UCSD-AML1 (cell line): ENCODE data around the gene AKT1.

ENCODE experiments used
- DNase-seq: peaks from one replicate; lab custom pipeline; 2025; ENCODE audit not compliant: unreplicated experiment; lab: John Stamatoyannopoulos, UW

AKT1 gene

DNA sequence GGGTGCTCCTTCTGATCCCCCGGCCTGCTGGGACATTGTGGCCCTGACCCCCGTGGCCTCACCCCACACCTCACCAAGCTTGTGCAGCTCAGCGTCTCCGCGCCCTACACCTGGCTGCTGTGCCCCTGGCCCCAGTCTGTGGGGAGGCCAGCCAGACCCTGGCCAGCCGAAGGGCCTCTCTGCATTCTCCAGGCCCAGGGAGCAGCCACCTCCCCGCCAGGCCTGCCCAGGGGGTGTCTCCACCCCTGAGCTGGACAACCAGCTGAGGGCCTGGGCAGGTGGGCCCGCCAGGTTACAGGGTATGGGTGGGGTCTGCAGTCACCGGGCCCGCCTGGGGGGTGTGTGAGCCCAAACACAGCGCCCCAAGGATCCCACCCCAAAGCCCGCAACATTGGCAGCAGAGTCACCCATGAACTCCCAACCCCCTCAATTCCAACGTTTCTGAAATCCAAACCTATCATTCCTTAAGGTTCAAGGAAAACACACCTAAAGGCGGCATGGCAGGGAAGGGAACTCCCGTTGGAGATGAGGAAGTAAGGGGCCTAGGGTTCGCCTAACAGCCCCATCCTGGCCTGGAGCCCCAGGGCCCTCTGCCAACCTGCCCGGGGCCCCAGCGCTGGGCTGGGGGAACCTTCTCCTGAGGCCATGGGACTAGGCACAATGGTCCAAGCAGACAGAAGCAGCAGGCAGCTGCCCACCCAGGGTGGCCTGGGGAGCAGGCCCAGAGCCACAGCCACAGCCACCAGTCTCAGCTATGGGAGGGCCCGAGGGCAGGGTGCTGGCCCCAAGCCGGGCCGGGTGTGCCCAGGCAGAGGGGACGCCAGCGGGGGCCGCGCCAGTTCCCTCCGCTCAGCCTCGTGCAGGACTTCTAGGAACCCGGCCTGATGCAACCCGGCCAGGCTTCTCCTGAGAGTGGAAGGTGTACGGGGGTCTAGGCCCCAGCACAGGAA, 8.5 kb downstream of the AKT1 start:
- no peak for DNase-seq

DNA sequence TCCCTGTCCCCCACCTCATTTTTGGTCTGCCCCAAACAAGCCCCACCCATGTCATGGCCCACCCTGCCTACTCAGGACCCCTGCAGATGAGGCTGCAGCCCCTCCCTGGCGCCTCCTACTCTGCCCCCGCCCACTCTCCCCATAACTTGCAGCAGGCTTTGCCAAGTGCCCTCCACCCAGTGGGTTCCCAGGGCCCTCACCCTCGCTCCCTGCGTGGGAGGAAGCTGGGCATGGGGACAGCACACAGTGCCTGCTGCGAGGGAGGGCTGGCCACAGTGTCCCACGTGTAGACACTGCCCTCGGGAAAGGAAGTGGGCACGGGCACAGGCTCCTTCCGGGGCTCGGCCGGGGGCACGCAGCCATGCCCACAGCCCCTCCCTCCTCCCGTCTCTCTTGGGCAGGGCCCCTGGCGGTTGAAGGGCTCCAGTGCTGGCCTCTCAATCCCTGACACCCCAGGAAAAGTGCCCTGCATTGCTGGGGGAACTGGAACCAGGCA, 9.4 kb downstream of the AKT1 start:
- peak; percentile 33 for DNase-seq

DNA sequence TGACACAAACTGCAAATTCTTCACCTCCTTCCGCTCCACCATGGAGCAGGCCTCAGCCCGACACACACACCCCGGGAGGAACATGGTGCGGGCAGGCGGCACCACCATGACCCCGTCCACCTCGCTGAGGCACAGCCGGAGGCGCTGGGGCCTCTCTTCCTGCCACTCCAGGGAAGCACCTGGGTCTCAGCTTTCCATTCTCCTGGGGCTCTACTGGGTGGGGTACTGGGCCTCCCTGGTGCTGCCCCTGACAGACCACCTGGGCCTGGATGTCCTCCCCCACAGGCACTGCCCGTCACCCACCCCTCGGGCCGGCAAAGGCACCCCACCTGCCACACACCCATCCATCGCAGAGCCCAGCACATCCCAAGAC, 9.9 kb downstream of the AKT1 start:
- DNase-seq, result no peak

DNA sequence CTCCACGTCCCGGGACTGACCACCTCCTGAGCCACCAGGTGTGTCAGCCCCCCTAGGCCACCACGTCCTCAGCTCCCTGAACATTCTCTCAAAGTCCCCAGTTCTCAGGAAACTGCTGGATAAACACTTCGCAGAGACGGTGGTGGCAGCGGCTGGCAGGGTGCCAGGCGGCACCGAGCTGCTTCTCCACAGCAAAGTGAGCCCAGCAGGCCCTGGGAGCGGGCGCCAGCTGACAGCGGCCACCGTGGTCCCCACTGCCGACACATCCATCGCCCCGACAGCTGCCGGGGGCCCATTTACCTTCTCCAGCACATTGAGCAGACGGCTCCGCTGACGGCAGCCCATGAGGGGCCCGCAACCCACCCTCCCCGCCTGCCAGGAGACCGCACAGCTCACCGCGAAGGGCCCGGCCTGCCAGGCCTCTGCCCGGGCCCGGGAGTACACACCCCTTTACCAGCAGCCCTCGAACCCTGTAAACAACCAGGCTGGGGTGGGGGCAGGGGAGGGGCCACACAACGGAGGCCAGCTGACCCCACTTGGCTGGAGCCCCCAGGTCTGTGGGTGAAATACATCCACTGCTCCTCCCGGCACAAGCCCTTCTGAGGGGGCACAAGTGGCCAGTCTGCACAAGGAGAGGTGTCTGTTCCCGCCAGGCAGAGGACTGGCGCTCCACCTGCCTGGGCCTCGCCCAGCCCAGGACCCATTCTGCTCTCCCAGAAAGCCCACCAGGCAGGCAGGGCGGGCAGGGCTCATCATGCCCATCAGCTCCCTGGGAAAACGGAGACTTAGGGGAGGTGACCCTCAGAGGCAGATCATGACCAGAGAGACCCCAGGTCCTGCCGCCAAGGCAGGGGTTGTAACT, 10.5 kb downstream of the AKT1 start:
- DNase-seq, result no peak

DNA sequence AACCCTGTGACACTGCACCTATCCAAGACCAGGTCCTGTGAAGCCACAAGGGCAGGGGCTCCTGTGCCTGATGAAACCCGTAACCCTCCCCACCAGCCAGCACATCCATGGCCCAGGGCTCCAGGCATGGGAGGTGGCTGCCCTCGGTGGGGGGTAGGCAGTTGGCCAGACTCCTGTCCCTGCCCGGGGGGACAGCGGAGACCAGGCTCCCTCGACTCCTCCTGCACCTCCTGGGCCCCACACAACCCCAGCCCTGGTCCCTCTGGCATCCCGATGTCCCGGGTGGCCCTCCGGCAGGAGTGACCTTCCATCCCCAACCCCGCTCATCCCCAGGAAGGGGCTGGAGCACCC, 11.4 kb downstream of the AKT1 start:
- DNase-seq, result no peak

DNA sequence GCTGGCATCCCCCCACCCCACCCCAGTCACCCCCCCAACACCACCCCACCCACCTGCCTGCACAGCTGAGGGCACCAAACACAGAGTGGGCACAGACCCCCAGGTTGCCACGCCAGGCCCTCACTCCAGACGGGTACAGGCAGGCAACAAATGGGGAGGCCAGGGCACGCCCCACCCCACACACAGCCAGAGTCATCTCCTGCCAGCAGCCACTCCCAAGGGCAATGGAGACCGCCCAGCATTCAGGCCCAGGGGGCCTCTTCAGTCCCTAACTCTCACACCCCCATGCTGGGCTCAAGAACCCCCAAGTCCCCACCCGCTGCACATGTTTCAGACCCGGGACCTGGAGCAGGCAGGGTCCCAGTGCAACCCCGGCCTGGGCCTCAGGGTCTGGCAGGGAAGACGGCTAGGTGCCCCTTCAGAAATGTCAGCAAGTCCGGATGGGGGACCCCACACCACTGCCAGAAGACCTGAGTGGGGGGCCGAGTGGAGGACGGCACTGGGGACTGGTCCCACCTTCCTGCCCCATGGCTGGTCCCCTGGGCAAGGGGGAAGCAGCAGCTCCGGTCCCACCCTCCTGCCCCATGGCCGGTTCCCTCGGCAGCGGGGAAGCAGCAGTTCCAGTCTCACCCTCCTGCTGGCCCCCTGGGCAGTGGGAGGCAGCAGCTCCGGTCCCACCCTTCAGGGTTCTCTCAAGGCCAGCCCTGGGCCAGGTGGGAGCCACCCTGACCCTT, 11.9 kb downstream of the AKT1 start:
- no peak for DNase-seq

DNA sequence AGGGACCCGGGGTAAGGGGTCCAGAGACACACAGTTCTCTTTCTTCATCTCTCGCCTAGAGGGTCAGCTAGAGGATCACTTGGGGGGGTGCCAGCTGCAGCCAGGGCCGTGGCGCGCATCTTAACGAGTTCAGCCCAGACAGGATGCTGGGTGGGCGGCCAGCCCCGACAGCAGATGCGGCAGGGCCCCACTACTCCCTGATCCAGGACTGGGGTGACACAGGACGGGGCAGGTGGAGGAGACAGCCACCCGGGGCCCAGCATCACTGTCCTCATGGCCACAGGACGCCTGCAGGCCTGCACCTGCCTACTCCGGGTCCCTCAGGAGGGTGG, 12.8 kb downstream of the AKT1 start:
- no peak for DNase-seq

DNA sequence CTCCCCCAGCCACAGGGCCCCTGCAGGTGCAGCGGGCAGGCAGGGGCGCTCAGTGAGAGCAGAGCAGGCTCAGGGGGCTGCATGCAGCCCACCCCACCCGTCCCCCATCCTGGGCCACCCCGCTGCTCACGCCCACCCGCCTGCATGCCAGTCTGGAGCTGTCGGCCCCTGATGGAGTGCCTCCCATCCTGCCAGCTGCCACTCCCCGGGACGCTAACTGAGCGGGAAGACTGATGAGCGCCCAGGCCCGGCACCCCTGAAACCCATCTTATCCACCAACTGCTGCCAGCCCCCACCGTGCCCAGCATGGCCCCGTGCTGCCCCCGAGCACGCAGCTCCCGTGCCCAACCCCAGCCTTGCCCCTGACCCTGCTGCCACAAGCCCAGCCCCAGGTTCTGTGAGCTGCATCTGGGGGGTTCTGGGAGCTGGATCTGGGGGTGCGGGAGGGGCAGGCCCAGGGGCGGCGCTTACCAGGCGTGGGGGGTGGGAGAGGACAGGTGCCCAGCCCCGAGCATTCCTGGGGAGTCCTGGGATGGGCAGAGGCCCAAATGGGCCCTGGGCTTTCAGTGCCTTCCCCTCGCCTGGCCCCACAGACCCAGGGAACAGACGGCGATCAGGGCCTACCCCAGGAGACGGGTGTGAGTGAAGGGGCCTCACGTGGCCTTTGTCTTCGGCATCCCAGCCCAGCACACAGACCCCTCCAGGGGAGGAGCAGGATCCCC, 13.3 kb downstream of the AKT1 start:
- DNase-seq, result no peak

DNA sequence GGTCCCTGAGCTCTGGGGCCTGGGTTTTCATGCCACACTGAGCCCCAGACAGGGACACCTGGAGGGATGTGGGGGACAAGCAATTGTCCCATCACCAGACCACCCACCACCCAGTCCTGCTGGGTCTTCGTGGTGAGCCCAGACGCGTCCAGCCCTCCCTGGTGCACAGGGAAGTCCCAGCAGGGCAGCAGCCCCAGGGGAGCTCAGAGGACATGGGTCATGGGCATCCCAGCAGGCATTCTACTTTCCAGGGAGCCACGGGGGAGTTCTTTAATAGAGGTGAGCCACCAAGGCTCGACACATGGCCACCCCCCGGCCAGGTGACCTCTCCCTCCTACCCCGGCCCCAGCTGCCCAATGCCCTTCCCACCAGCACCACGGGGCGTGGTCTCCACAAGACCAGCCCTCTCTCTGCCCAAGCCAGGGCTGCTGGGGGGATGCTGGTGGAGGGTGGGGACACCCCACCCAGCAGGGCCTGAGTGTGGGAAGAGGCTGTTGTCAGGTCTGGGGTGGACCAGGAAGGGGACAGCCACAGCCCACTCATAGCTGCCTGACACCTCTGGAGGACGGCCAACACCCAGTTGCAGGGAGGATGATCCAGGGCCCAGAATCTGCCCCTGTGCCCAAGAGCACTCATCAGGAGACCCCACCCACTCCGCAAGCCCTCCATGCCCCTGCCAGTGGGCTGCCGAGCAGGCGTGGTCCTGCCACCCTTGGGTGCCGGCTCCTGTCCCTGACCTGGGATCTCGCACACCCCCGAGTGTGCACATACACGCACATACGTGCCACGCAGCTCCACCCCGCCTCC, 14.1 kb downstream of the AKT1 start:
- DNase-seq, result no peak

DNA sequence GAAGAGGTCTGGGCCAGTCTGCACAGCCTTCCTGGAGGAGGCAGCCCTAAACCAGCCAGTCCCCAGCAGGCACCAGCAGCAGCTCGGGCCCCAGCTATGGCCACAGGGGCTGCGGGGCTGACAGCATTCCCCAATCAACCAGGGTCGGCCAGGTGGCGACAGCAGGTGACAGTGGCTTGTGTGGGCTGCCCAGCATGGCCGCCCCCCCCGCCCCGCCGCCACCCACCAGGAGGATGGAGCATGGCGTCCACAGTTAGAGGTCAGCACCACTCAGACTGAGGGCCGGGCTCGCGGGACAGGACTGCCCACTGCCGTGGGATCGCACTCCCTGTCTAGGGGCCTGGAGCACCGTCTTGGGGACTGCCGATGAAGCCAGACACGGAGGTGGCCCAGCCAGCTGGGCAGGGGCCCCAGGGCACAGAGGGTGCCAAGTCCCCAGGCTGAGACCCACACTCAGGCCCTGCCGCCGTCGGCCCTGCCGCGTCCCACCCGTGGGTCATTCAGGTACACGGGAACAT, 15.0 kb downstream of the AKT1 start:
- DNase-seq, result no peak

DNA sequence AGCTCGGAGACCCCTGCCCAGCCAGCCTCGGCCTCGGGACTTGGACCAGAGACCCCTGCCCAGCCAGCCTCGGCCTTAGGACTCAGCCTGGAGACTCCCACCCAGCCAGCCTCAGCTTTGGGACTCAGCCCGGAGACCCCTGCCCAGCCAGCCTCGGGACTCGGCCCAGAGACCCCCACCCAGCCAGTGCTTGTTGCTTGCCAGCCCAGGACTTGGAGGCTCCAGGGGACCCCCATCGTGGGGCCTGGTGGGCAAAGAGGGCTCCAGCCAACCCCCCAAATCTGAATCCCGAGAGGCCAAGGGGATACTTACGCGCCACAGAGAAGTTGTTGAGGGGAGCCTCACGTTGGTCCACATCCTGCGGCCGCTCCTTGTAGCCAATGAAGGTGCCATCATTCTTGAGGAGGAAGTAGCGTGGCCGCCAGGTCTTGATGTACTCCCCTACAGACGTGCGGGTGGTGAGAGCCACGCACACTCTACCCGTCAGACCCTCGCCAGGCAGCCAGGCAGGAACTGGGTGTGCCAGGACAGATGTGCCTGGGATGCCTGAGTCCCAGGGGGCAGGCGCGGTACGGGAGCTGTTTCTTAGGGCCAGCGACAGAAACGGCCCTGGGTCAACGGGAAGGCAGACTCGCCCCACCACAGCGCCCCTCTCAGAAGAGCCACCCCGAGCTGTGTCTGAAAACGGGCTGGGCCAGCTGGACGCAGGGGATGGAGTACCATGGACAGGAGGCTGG, 15.6 kb downstream of the AKT1 start:
- no peak for DNase-seq

DNA sequence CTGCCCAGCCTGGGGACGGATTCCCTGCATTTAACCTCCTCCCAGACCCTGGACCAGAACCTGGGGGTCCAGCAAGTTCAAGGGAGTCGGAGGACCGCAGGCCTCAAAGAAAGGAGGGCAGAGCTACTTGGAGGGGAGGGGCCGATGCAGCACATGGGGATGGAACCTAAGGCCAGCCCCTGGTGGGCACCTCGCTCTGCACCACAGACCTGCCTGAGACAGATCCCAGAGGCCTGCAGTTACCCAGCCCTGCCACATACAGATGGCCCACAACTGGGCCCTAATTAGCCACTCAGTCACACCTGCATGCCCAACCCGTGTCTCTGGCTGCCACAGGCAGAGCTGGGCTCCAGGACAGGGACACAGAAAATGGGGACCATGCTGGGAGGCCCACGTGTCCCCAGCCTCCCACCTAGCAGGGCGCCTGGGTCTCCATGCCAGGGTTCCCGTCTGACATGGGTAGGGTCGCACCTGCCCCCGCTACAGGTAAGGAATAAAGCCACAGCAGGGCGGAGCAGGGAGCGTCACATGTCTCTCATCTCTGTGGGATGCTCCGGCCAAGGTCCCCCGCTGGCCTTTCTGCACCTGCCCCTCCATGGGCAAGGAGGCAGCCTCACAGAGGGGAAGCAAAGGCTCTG, 16.7 kb downstream of the AKT1 start:
- no peak for DNase-seq

DNA sequence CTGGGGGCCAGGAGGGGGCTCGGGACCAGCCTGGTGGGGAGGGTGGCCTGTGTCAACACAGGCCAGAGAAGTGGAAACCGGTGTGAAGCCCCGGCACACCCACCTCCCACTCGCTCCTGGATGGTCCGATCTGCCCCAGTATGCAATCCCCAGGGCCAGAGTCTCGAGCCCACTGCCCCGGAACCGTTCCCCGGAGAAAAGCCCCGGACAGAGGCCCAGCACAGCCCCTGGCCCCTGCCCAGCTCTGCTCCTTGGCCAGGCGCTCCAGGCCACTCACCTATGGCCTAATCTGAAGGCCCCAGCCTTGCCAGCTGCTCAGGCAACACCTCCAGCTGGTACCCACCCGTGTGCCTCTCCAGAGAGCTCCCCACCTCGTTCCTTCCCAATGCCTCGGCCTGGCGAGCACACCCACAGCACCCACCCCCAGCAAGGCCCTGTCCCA, 17.7 kb downstream of the AKT1 start:
- no peak for DNase-seq

DNA sequence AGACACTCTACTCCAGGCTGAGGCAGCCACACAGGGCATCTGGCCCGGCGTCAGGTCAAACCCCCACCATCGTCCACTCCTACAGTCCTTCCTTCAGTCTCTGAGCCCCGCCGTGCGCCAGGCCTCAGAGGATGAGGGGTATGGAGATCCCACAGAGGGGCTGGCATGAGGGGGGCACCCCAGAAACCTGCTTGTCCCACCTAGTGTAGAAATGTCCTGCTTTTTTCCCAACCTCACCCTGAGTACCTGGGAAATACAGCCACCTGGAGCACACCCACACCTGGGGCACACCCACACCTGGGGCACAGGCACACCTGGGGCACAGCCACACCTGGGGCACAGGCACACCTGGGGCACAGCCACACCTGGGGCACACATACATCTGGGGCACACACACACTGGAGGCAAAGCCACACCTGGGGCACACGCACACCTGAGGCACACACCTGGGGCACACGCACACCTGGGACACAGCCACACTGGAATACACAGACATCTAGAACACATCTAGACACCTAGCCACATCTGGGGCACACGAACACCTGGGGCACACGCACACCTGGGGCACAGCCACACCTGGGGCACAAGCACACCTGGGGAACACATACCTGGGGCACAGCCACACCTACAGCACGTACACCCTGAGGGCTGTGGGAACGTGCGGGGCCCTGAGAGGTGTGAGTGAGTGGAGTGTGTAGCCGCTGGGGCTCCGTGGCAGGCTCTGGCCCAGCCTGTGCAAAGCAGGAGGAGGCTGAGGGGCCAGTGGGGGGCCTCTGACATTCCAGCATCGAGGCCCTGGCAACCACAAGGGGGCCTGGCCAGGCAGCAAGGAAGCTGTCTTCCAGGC, 18.4 kb downstream of the AKT1 start:
- DNase-seq, result no peak

DNA sequence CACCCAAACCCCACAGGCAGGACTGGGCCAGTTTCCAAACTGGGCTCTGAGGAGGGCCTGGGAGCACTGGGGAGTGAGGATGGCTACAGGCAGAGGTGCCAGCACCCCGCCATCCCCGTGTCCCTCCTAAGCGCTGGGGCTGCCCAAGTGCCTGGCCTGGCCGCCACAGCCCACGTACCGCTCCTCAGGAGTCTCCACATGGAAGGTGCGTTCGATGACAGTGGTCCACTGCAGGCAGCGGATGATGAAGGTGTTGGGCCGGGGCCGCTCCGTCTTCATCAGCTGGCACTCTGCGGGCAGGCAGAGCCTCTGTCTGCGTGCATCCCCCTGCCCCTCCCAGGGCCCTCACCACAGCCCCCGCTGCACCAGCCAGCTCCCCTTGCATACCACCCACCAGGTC, 19.1 kb downstream of the AKT1 start:
- DNase-seq, result no peak

DNA sequence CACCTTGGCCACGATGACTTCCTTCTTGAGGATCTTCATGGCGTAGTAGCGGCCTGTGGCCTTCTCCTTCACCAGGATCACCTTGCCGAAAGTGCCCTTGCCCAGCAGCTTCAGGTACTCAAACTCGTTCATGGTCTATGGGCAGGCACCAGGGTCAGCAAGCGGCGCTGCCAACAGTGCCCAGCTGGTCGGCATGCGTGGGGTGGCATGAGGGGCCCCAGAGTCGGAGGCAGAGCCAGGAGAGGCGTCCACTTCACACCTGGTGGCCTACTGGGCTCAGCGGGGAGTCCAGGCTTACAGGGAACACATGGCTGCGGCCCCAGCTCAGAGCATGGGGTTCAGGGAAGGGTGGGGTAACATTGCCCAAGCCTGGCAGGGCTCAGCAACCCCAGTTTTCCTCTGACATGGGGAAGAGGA, 20.5 kb downstream of the AKT1 start:
- DNase-seq, result no peak

DNA sequence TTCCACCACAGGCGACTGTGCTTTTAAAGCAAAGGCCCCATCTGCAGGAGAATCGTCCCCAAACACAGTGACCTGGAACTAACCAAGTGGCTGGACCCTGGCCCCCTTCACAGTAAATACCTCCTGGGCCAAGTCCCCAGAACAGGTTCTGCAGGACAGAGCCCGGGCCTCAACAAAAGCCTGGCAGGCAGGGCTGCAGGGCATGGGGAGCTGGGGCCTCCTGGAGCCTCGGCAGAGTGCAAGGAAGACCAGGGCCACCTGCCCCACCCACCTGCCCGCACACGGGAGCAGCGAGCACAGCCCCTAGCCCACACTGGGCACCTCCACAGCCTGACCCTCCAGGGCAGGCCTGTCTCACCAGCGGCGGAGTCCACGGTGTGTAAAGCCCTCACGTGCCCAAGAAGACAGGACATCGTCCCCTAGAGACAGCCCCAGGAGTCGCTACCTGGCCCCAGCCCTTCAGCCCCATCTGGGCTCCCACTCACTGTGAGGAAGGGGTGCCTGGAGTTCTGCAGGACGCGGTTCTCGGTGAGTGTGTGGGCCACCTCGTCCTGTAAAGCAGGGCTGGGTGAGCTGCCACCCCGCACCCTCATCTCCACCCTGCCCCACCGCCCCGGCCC, 21.0 kb downstream of the AKT1 start:
- DNase-seq, result no peak
